NCI-H460 (cell line): Measurements from ENCODE around the gene CTNNB1. TPM values are rescaled to one million over a fixed set of nuclear protein-coding genes. Genes with fewer than 3 reads are reported as not detected.
"Not testable (repeated sequence)": the region's sequence is repeated elsewhere in the genome, so short reads cannot be mapped to it uniquely, and the experiment has no call there.

Experiments used
- DNase-seq: peaks from one replicate; pipeline ENCODE4 v3.0.0-alpha.2; 2016; ENCODE audit warnings: low read depth; ENCODE audit errors: extremely low read depth
- total RNA-seq: library from RNA; depleted of rRNA; stranded (reverse); fragments of >200 nt; shearing (Covaris generic); gene quantifications from 2 replicates; pipeline ENCODE4 v1.2.3, GENCODE V29; 2014

CTNNB1 gene
- total RNA-seq, 1 experiment from 2014 or later, result 263 TPM

- no peak for DNase-seq
Measured at GRCh38 chr3:41248525-41248924, 49.2 kb downstream of the CTNNB1 start.

- DNase-seq, result no peak
Measured at GRCh38 chr3:41249318-41249717, 50.0 kb downstream of the CTNNB1 start.

- no peak for DNase-seq
Measured at GRCh38 chr3:41250825-41251224, 51.5 kb downstream of the CTNNB1 start.

GRCh38 chr3:41251593-41251992 lies 52.3 kb downstream of the CTNNB1 start:
- DNase-seq, result no peak

GRCh38 chr3:41258239-41258800 lies 59.0 kb downstream of the CTNNB1 start:
- no peak for DNase-seq

GRCh38 chr3:41259449-41260062 lies 60.3 kb downstream of the CTNNB1 start:
- no peak for DNase-seq

GRCh38 chr3:41260063-41260450 lies 60.8 kb downstream of the CTNNB1 start:
- DNase-seq, result no peak

- DNase-seq, result peak; percentile 4
Measured at GRCh38 chr3:41265011-41265545, 65.8 kb downstream of the CTNNB1 start.

- DNase-seq, result no peak
Measured at GRCh38 chr3:41265823-41266273, 66.5 kb downstream of the CTNNB1 start.

- peak; percentile 95 for DNase-seq
Measured at GRCh38 chr3:41267975-41268640, 68.8 kb downstream of the CTNNB1 start.

GRCh38 chr3:41272667-41273066 lies 73.4 kb downstream of the CTNNB1 start:
- no peak for DNase-seq

- peak; percentile 50 for DNase-seq
Measured at GRCh38 chr3:41274944-41275668, 75.8 kb downstream of the CTNNB1 start.

- DNase-seq, result no peak
Measured at GRCh38 chr3:41276191-41276590, 76.9 kb downstream of the CTNNB1 start.

- DNase-seq, result no peak
Measured at GRCh38 chr3:41277790-41278465, 78.6 kb downstream of the CTNNB1 start.

GRCh38 chr3:41284934-41285333 lies 85.6 kb downstream of the CTNNB1 start:
- DNase-seq, result not testable (repeated sequence)

- DNase-seq, result no peak
Measured at GRCh38 chr3:41286305-41286704, 87.0 kb downstream of the CTNNB1 start.

GRCh38 chr3:41288785-41289184 lies 89.5 kb downstream of the CTNNB1 start:
- DNase-seq, result no peak
